Fibroblast of upper back skin (primary cell): ENCODE results near the gene CCL21.

Source experiments
- DNase-seq: peaks from one replicate; pipeline ENCODE4 v3.0.0-alpha.2; 2013

Gene CCL21

DNA sequence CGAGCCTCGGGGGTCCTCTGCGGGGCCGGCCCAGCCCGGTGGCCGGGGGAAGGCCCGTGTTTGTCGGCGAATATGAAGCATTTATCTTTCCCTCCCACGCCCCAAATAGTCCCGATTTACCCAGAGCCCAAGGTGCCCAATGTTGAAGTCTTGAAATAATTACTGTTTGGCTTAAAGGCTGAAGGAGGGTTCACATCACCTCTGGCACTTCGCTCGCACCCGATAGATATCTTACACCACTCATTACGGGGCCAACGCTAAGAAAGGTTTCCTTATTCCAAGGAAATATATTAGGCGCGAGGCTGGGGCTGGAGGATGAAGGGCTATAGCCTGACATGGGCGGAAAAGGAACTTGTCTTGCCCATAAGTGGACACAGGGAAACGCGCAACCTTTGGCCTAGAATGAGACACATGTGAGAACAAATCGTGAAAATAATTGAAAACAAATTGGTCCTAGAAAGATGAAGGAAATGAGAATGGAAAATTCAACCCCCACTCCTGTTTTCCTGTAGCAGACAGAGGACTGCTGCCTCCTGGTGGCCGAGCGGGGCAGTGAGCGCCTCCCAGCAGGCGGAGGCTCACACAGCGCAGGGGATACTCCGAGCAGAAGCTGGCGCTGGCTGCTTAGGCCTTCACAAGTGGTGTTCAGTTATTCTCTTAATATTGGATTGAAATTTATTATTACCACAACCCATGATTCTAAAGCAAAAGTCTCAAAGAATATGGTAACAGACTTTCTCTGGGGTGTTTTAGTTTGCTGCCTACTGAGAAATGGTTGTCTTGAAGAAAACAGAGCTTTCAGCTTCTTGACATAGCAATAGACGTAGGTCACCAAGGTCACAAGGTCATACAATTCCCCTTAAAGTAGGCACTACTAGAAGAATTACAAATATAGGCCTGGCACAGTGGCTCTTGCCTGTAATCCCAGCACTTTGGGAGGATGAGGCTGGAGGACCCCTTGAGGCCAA is 7.9 kb downstream of the CCL21 start:
- peak; percentile 68 for DNase-seq

- DNase-seq = peak; percentile 47
Measured at GRCh38 chr9:34701023-34701768, 8.7 kb downstream of the CCL21 start.

DNA sequence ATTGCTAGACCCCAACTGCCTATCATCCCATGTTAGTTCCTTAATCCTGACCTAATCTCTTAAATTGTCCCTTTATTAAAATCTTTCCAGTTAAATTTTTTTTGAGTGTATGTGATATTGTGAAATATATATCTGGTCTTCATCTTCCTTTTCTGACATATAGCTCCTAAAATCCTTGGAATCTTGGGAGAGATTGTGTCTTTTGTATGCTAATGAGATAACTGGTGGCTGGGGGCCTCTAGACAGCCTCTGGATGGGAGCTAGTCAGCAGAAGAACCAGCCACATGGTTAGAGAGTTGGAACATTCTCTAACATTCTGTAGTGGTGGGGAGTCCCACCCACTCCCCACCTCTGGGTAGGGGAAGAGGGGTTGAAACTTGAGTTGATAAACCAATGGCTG is 15.1 kb downstream of the CCL21 start:
- no peak for DNase-seq

GRCh38 chr9:34693560-34693959 is 16.4 kb downstream of the CCL21 start:
- no peak for DNase-seq

DNA sequence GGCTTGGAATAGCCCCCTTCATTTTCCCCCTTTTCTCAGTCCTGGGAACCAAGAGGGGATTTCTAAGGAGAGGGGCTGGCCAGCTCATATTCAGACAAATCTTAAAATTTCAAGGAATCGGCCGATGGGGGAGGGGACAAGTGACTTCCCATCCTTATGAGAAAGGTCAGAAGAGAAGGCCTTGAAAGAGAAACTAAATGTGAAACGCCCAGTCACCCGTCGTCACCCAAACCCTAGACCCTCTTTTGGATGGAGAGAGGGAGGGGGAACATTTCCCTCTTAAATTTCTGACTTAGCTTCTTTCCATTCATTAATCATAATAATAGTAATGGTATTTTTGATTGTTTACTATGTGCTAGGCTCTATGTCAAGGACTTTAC is 18.0 kb downstream of the CCL21 start:
- DNase-seq = no peak

DNA sequence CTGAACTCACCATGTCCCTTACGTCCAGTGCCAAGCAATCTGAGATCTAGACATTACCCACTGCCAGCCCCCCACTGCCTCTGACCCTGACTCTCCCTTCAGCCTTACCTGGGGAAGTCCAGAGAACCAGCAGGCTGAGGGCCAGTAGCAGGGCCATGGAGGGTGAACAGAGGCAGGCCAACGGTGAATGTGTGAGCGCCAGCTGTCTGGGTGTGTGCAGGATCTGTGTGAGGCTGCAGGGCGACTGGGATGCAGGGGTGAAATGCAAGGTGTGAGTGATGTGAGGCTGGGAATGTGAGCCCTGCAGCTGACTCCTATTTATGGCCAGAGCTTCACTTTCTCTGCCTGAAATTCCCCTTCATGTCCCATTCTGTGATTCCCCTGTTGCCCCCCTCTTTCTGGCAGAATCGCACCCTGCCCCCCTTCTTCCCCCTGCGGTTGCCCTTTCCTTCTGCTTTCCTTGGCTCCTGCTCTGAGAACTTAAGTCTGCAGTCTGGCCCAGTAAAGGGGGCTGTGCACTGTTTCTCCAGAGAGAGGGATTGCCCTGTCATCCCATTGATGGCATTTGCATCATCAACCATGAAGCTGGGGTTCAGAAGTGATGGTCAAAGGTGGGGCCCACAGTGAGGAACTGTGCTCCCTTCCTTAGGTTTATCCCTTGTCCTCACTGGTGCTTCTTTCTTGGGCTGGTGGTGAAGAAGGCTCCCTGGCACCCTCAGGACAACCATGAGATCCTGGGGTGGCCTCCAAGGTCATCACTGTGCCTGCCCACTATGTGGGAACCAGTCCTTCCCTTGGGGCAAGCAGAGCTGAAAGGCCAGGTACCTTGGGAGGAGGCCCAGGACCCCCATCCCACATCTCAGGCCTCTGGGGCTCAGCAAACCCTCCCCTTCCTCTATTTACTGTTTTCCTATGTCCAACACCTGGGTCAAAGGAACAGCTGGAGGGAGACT is 18.7 kb downstream of the CCL21 start, which contains the start of gene CCL19:
Gene CCL19, minus strand, starts transcription at position 294 of the 953 bp plus-strand sequence. Its CDS starts 137 bp downstream, at position 157.
- DNase-seq = no peak

DNA sequence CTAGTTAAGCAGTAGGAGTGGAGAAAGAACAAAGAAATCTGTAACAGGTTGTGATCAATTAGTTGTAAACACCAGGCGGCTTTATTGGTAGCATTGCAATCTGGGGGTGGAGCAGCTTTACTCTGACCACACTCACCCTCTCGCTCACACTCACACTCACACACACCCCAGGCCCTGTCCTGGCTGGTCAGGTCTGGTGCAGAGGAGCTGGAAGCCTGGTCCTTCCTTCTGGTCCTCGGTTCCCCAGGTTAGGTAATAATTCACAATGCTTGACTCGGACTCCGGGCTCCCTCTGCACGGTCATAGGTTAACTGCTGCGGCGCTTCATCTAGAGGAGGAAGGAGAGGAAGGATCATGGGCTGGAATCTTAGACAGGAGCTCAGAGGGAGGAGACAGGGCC is 20.4 kb downstream of the CCL21 start:
- no peak for DNase-seq

- DNase-seq = no peak
Measured at GRCh38 chr9:34689116-34689470, 20.8 kb downstream of the CCL21 start.

DNA sequence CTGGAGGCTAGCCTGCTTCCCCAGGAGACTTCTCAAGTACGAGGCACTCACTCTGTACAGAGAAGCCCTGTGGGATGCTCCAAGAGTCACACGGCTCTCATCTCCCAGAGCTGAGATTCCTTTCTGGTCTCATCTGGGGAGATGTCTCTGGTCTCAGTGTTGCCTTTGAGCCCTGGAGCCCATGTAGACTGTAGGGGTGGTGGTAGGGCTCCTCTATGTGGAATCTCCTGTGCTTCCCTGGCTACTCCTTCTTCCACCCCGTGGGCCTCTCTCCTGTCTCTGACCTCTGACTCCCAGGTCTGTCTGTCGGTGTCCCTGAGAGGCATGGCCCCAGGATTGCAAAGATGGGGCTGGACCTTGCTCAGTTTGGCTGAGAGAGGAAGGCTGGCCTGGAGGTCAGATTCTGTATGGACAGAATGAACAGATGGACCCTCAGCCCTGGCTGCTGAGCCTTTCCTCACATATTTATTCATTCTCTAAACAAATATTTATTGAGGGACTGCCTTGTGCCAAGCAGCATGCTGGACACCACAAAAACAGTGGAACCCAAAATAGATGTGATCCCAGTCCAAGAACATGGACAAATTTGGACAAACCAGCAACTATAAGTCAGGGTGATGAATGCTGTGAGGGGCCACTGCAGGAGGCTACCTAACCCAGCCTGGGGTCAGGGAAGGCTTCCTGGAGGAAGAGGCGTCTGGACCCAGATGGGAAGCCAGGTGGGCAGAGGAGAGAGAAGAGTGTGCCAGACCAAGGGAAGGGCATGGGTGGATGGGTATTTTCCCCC is 21.4 kb downstream of the CCL21 start:
- no peak for DNase-seq

DNA sequence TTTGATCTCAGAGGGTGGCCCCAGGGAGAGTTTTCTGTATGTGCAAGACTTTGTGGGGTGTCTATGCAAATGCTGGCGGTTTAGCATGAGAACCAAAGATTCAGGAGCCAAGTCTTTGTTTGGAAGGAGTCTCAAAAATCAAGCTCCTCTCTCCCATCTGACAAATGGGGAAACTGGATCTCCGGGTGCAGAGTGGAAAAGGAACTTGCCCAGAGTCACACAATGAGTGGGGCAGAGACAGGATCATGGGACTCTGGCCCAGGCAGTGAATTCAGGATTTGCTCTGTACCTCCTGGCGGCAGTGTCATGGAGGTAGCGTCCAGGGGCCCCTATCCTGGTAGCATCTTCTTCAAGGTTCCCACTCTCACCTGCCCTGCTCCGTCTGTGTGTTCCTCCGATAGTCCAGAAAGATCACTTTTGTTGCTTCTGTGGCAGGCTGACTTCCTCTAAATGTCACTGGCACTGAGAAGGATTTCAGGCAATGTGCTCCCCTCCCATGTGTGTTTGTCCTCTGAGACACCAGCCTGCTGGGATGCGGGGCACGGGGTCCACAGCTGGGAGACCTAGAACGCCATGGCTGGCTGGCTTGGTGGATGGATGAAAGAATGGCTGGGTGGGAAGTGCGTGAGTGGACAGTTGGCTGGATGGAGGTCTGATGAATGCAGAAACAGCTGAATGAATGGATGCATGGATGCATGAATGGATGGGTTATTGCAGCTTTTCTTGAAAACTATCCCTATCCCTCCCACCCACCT is 22.5 kb downstream of the CCL21 start:
- DNase-seq = no peak

GRCh38 chr9:34686732-34687131 is 23.2 kb downstream of the CCL21 start:
- no peak for DNase-seq

DNA sequence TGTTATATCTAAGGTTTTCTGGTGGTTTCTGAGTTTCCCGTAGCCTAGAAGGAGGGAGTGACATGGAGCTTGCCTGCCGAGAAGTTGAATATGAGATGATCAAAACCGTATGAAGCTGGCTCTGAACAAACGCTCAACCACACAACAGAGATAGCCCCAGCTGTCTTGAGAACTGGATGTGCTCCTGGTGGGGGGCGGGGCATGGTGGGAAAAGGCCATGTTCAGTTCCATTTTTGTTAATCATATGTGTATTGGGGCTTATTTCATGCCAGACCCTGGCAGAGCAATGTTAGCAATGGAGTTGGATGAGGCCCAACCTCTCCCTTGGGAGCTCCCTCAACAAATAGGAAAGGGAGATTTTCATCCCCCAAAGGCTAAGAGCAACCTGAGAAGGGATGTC is 23.7 kb downstream of the CCL21 start:
- peak; percentile 53 for DNase-seq

GRCh38 chr9:34685591-34685990 is 24.3 kb downstream of the CCL21 start:
- DNase-seq = no peak

DNA sequence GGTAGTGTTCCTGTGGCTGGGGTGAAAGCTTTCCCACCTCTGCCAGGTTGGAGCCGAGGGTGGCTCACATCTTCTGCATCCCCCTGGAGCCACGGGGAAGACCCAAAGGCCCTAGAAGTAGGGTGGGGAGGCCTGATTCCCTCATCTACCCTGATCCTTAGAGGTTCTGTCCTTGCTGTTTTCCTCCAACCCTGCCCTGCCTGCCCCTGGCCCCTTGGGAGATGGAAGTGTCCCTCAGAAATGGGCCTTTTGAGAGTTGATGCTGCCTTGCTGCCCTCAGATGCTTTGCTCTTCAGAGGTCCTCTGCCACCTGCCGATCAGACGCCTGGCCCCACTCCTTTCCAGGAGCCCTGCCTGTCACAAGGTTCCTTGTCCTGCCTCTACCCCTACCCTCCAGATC is 25.1 kb downstream of the CCL21 start:
- no peak for DNase-seq

- no peak for DNase-seq
Measured at GRCh38 chr9:34684145-34684544, 25.8 kb downstream of the CCL21 start.

- DNase-seq = no peak
Measured at GRCh38 chr9:34675869-34676268, 34.1 kb downstream of the CCL21 start.

DNA sequence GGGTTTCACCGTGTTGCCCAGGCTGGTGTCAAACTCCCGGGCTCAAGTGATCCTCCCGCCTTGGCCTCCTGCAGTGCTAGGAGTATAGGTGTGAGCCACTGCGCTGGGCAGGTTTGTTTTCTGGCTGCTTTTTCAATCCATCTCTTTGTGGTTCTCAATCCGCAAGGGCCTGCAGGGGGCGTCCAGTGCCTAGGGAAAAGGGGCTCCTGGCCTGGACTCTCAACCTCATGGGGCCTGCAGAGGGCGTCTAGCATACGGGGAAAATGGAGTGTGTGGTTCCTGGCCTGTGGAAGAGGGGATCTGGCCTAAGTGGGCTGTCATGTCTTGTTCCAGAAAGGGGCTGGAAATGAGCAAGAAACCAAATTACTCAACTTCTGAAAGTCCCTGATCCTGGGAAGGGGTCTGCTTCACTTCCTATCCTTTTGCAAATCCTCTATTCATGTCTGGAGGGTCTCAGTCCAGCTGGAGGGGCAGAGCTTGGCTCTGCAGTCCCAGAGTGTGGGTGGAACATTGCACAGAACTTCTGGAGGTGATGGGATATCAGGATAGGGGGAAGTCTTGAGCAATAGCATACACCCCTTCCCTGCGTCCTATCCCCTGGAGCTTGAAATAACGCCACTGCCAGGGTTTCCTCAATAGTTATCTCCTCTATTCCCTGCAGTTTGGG is 34.8 kb downstream of the CCL21 start:
- peak; percentile 69 for DNase-seq

DNA sequence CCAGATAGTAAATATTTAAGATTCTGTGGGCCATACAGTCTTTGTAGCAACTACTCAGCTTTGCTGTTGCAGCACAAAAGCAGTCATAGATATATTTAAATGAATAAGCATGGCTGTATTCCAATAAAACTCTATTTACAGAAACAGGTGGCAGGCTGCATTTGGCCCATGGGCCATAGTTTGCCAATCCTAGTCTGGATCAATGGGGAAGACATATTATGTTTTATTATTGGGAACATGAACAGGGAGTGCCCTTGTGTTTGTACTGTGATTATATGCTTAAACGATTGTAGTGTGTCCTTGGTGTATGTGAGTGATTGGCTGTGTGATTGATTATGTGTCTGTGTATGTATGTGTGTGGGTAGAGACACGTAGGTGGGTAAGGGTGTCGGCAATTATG is 35.5 kb downstream of the CCL21 start:
- no peak for DNase-seq

- no peak for DNase-seq
Measured at GRCh38 chr9:34671307-34671706, 38.6 kb downstream of the CCL21 start.

- DNase-seq = no peak
Measured at GRCh38 chr9:34669809-34670562, 40.0 kb downstream of the CCL21 start.
